Neuronal stem cell (in vitro differentiated cells): Measurements from ENCODE around the gene TRIB2.

Experiments used
- DNase-seq: peaks from one replicate; pipeline ENCODE4 v3.0.0-alpha.2; 2013; ENCODE audit warnings: low spot score
- H2AFZ ChIP-seq: one replicate; pipeline ENCODE4 v1.6.1; 2013; ENCODE audit warnings: mild to moderate bottlenecking, low read length, inconsistent platforms
- H2AK5ac ChIP-seq: 2 replicates; pipeline ENCODE4 v1.6.1; 2013; ENCODE audit warnings: low read depth, mild to moderate bottlenecking, inconsistent platforms, low read length, moderate library complexity, mixed read lengths
- H2BK120ac ChIP-seq: 2 replicates; pipeline ENCODE4 v1.6.1; 2013; ENCODE audit warnings: low read depth, mild to moderate bottlenecking, inconsistent platforms, low read length, moderate library complexity, mixed read lengths
- H2BK12ac ChIP-seq: one replicate; pipeline ENCODE4 v1.6.1; 2013; ENCODE audit warnings: low read length, inconsistent platforms
- H2BK15ac ChIP-seq: 2 replicates; pipeline ENCODE4 v1.6.1; 2013; ENCODE audit warnings: mild to moderate bottlenecking, low read length, inconsistent platforms, mixed read lengths
- H2BK5ac ChIP-seq: one replicate; pipeline ENCODE4 v1.6.1; 2013; ENCODE audit warnings: inconsistent platforms, mild to moderate bottlenecking, low read length, moderate library complexity
- H3K14ac ChIP-seq: one replicate; pipeline ENCODE4 v1.6.1; 2013; ENCODE audit warnings: low read length, inconsistent platforms
- H3K18ac ChIP-seq: 2 replicates; pipeline ENCODE4 v1.6.1; 2013; ENCODE audit warnings: low read length, inconsistent platforms
- H3K23ac ChIP-seq: 2 replicates; pipeline ENCODE4 v1.6.1; 2013; ENCODE audit warnings: low read depth, mild to moderate bottlenecking, mixed read lengths, low read length, inconsistent platforms; ENCODE audit not compliant: poor library complexity
- H3K27ac ChIP-seq: replicated peaks from 3 replicates; pipeline ENCODE4 v1.5.1; 2013; ENCODE audit warnings: low read length, inconsistent platforms
- H3K27me3 ChIP-seq, 3 experiments: 2 replicates each; pipeline ENCODE4 v1.6.1; 2013; ENCODE audit warnings: low read length in 3 of 3, mild to moderate bottlenecking in 2 of 3, inconsistent platforms in 1 of 3, low read depth in 1 of 3, mixed read lengths in 1 of 3, moderate library complexity in 1 of 3; ENCODE audit not compliant: control insufficient read depth in 3 of 3, insufficient read depth in 3 of 3
- H3K36me3 ChIP-seq, 2 donors: replicated peaks in 1 of 2; 2 replicates each; pipeline ENCODE4 v1.6.1; 2013; ENCODE audit warnings: low read length in 2 of 2; ENCODE audit not compliant: control insufficient read depth in 2 of 2, insufficient read depth in 2 of 2
- H3K4ac ChIP-seq: 2 replicates; pipeline ENCODE4 v1.6.1; 2013; ENCODE audit warnings: inconsistent platforms, mild to moderate bottlenecking, low read length, moderate library complexity
- H3K4me1 ChIP-seq, 2 donors: 1 replicate in 1 of 2; 2 replicates in 1 of 2; pipeline ENCODE4 v1.6.1; 2013; ENCODE audit warnings: low read length in 2 of 2, low read depth in 1 of 2; ENCODE audit not compliant: control insufficient read depth in 2 of 2, insufficient read depth in 1 of 2
- H3K4me2 ChIP-seq: one replicate; pipeline ENCODE4 v1.6.1; 2013; ENCODE audit warnings: mild to moderate bottlenecking, low read length, inconsistent platforms; ENCODE audit not compliant: insufficient read depth, poor library complexity, severe bottlenecking
- H3K4me3 ChIP-seq, 2 donors: 2 replicates each; pipeline ENCODE4 v1.5.1; 2013; ENCODE audit warnings: low read length in 2 of 2, mild to moderate bottlenecking in 2 of 2, inconsistent platforms in 1 of 2, moderate library complexity in 1 of 2
- H3K79me1 ChIP-seq: one replicate; pipeline ENCODE4 v1.6.1; 2013; ENCODE audit warnings: low read depth, mild to moderate bottlenecking, inconsistent platforms, low read length, moderate library complexity
- H3K9ac ChIP-seq: one replicate; pipeline ENCODE4 v1.6.1; 2013; ENCODE audit warnings: mild to moderate bottlenecking, low read depth, low read length, inconsistent platforms; ENCODE audit not compliant: poor library complexity
- H3K9me3 ChIP-seq, 2 donors: replicated peaks in 1 of 2; 2 replicates each; pipeline versions ENCODE3 to v1.6.1; 2013; ENCODE audit warnings: low read length in 2 of 2, mild to moderate bottlenecking in 2 of 2, inconsistent platforms in 1 of 2, low read depth in 1 of 2, mixed read lengths in 1 of 2, moderate library complexity in 1 of 2; ENCODE audit not compliant: control insufficient read depth in 2 of 2, insufficient read depth in 1 of 2
- H4K8ac ChIP-seq: one replicate; pipeline ENCODE4 v1.6.1; 2013; ENCODE audit warnings: low read depth, mild to moderate bottlenecking, inconsistent platforms, low read length, moderate library complexity
- H4K91ac ChIP-seq: one replicate; pipeline ENCODE4 v1.6.1; 2013; ENCODE audit warnings: low read length, low read depth, mild to moderate bottlenecking, inconsistent platforms; ENCODE audit not compliant: poor library complexity
- WGBS, 2 donors: extraction: QIAGEN DNeasy Blood & Tissue Kit; methylation state at CpG; one replicate each; pipeline ENCODE4 v1.1.7; 2013; ENCODE audit warnings: missing lambda C conversion rate in 2 of 2, mixed read lengths in 1 of 2; ENCODE audit not compliant: insufficient read length in 2 of 2, insufficient replicate concordance in 1 of 2; ENCODE audit errors: extremely low coverage in 2 of 2; 5-methylcytosine and 5-hydroxymethylcytosine counted together

TRIB2 gene

DNA sequence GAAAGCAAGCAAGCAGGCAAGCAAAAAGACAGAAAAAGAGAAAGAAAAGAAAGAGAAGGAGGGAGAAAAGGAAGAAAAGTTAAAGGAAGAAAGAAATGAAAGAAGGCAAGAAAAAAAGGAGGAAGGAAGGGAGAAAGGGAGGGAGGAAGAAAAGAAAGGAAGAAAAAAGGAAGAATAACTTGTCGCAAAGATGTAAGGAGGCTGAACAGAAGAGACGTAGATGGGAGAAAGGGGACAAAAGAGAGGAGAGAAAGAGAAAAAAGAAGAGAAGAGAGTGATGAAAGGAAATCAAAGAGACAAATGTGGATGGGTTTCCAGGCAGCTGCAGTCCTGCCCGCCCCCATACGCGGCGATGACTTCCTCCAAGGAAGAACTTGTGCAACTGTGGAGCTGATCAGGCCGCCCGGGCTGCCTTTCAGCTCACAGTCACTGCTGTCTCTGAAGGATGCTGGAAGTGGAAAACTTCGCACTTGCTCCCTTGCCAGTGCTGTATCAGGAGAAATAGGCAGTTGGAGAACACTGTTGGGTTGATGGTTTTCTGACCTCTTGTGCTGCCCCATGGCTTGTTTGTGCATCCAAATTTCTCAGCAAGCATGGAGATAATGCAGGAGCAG is 52.9 kb downstream of the TRIB2 start:
- H3K14ac ChIP-seq: no peak overlapping the region
- no peak for DNase-seq
- H3K4me3 ChIP-seq: no peak overlapping the region
- H3K9ac ChIP-seq: no peak overlapping the region
- no peak overlapping the region for H2BK5ac ChIP-seq
- peaks cover 0 to 2% (median 0%) of the 10 kb centered on the region in 3 experiments for H3K27me3 ChIP-seq
- H3K18ac ChIP-seq: no peak overlapping the region
- H3K4me1 ChIP-seq: peaks cover 10% of the 10 kb centered on the region in 2 donors
- no peak overlapping the region for H4K91ac ChIP-seq
- no peak overlapping the region for H2AK5ac ChIP-seq
- H3K23ac ChIP-seq: no peak overlapping the region
- no peaks in the 10 kb centered on the region for H3K79me1 ChIP-seq
- no peak overlapping the region for H2BK12ac ChIP-seq
- H2BK120ac ChIP-seq: no peak overlapping the region
- H2BK15ac ChIP-seq: no peak overlapping the region
- H3K4me2 ChIP-seq: no peak overlapping the region
- H3K27ac ChIP-seq: no peak overlapping the region
- no peaks in the 10 kb centered on the region for H3K36me3 ChIP-seq
- no peak overlapping the region for H4K8ac ChIP-seq
- no CpG with 5 or more reads among the region's 9 CpGs for WGBS, 2 donors
- no peak overlapping the region for H3K4ac ChIP-seq
- no peak overlapping the region for H2AFZ ChIP-seq
- no peaks in the 10 kb centered on the region for H3K9me3 ChIP-seq

DNA sequence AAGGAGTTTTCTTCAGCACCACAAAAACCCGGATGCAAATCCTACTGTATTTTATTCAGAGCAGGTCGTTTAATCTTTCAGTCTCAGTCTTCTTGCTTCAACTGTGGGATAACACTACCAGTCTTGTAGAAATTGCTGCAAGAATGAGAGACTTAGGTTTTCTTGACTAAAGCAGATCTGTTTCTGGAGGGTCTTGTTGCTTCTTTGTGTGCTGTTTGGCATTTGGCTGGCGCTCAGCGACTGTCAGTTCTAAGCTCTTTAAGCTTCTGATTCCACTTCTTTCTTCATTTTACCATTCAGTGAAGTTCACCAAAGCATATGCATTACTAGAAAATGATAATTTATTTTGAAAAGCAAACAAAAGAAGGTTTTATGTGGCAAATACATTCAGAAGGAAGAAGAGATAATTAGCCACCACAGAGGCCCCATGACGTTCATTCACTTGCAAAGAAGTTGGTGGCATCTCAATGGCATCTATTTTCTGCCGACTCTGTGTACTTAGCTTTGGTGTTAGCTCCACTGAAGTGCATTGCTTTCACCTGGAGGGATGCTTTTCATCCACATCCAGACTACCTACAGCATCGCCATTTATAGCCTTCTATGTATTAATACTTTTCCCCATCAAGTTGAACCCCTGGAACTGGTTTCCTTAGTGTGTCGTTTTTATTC is 53.7 kb downstream of the TRIB2 start:
- Histone ChIP-seq H3K4me2 (no peak overlapping the region), H2BK120ac (no peak overlapping the region), H3K4me1 (peaks cover 10% of the 10 kb centered on the region in 2 donors), H3K9me3 (peaks cover 2 to 4% of the 10 kb centered on the region in 2 donors), H3K27ac (no peak overlapping the region), H3K14ac (no peak overlapping the region), H3K18ac (no peak overlapping the region), H4K91ac (no peak overlapping the region), H3K79me1 (no peaks in the 10 kb centered on the region), H3K36me3 (no peaks in the 10 kb centered on the region), H3K27me3 (peaks cover 0 to 2% (median 0%) of the 10 kb centered on the region in 3 experiments), H2BK15ac (no peak overlapping the region), H3K4ac (no peak overlapping the region), H3K4me3 (no peak overlapping the region), H4K8ac (no peak overlapping the region), H2AFZ (no peak overlapping the region), H2BK12ac (no peak overlapping the region), H3K23ac (no peak overlapping the region), H2AK5ac (no peak overlapping the region), H3K9ac (no peak overlapping the region), H2BK5ac (no peak overlapping the region)
- no CpG with 5 or more reads among the region's 8 CpGs for WGBS, 2 donors
- no peak for DNase-seq

DNA sequence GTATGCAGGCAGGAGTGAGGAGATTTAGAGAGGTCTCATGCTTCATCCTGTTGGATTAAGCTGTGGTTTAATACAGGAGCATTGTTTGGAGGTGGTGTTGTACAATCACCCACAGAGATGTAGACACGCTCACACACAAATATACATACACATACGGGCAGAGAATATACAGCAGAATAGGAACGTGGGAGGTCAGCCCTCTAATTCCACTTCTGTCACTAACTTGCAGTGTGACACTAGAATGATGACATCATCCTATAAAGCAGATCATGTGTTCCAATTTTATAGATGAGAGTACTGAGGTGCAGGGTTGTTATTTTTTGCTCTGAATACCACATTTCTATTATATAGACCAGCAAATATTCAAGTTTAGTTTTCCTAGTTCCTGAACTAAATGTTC is 54.4 kb downstream of the TRIB2 start:
- no peak overlapping the region for H3K23ac ChIP-seq
- H2BK12ac ChIP-seq: no peak overlapping the region
- no peaks in the 10 kb centered on the region for H3K36me3 ChIP-seq
- no peak overlapping the region for H3K4ac ChIP-seq
- no peak overlapping the region for H3K14ac ChIP-seq
- no peak overlapping the region for H3K9ac ChIP-seq
- DNase-seq: no peak
- WGBS, 2 donors: no CpG with 5 or more reads among the region's 3 CpGs
- H3K4me1 ChIP-seq: peaks cover 10% of the 10 kb centered on the region in 2 donors
- H2AFZ ChIP-seq: no peak overlapping the region
- H3K27me3 ChIP-seq: peaks cover 0 to 2% (median 0%) of the 10 kb centered on the region in 3 experiments
- H2BK15ac ChIP-seq: no peak overlapping the region
- H2BK120ac ChIP-seq: no peak overlapping the region
- H4K91ac ChIP-seq: no peak overlapping the region
- H3K9me3 ChIP-seq: peaks cover 2 to 6% of the 10 kb centered on the region in 2 donors
- no peak overlapping the region for H3K4me3 ChIP-seq
- H3K4me2 ChIP-seq: no peak overlapping the region
- H3K79me1 ChIP-seq: no peaks in the 10 kb centered on the region
- no peak overlapping the region for H2BK5ac ChIP-seq
- no peak overlapping the region for H2AK5ac ChIP-seq
- H4K8ac ChIP-seq: no peak overlapping the region
- H3K18ac ChIP-seq: no peak overlapping the region
- H3K27ac ChIP-seq: no peak overlapping the region

DNA sequence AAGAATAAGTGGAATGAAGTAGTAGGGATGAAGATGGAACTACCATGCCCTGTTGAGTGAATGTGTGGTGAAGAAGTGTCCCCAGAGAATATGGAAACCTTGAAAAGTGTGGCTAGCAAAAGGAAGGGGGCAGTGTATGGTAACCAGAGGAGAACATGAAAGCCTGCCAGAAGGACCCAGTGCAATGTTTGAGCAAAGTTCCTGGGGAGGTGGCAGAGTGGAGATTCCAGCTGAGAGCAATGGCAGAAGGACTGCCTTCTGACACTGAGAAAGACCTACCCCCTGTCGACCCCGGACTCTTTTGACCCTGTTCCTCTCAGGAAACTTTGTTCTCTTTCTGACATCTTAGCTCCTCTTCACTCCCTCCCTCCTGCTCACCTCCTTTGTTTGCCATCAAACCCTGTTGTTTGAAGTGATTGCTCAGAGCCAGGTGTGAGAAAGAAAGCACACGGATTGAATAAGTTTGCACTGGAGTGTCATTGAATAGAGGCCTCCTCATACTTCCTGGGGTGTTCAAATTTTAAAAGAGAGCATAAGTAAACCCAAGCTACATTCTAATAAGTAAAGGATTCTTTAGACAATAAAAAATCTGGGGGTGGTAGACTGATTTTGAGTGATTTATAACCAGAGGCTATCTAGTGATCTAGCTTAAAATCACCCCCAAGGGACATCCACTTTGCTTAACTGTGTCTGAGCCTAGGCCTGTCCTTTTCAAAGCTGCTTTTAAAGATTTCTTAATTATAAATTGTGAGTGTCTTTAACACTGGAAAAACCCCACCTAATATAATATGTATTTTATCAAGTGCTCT is 57.1 kb downstream of the TRIB2 start:
- H2BK15ac ChIP-seq: no peak overlapping the region
- H3K79me1 ChIP-seq: no peaks in the 10 kb centered on the region
- no peaks in the 10 kb centered on the region for H3K36me3 ChIP-seq
- H3K14ac ChIP-seq: no peak overlapping the region
- H3K9ac ChIP-seq: no peak overlapping the region
- H3K27me3 ChIP-seq: no peaks in the 10 kb centered on the region
- peaks cover 9 to 10% of the 10 kb centered on the region in 2 donors for H3K4me1 ChIP-seq
- H3K4me3 ChIP-seq: no peak overlapping the region
- no peak overlapping the region for H2BK12ac ChIP-seq
- DNase-seq: no peak
- H2AK5ac ChIP-seq: no peak overlapping the region
- no peak overlapping the region for H3K4me2 ChIP-seq
- WGBS, 2 donors: no CpG with 5 or more reads among the region's 3 CpGs
- H3K18ac ChIP-seq: no peak overlapping the region
- H4K8ac ChIP-seq: no peak overlapping the region
- H2AFZ ChIP-seq: peak overlapping the region; percentile 76
- H3K23ac ChIP-seq: no peak overlapping the region
- no peak overlapping the region for H2BK120ac ChIP-seq
- H3K9me3 ChIP-seq: peaks cover 2 to 6% of the 10 kb centered on the region in 2 donors
- no peak overlapping the region for H3K27ac ChIP-seq
- no peak overlapping the region for H3K4ac ChIP-seq
- H4K91ac ChIP-seq: no peak overlapping the region
- H2BK5ac ChIP-seq: no peak overlapping the region
